ENCODE data around the gene CKAP5.

Gene CKAP5

GRCh38 chr11:46865340-46865739 lies 19.3 kb upstream of the CKAP5 start:
- no peak overlapping the region for H4K12ac ChIP-seq (ENCODE audit: low read depth, low read length)
- H2BK12ac ChIP-seq (ENCODE audit: low read length) = no peak overlapping the region
- peaks cover 4 to 11% of the 10 kb centered on the region in 2 experiments for H3K36me3 ChIP-seq (ENCODE audit: control insufficient read depth in 1 of 2, insufficient read depth in 2 of 2, low read length in 2 of 2)
- no peak overlapping the region for H3K18ac ChIP-seq (ENCODE audit: low read length)
- no peak overlapping the region for H2BK120ac ChIP-seq (ENCODE audit: insufficient read depth, low read length, poor library complexity)
- H2BK5ac ChIP-seq (ENCODE audit: low read depth, low read length, poor library complexity) = no peak overlapping the region
- no peaks in the 10 kb centered on the region for H3K27me3 ChIP-seq (ENCODE audit: insufficient read depth, low read length)
- H3K27ac ChIP-seq (ENCODE audit: low read depth, low read length) = no peak overlapping the region
- H3K79me2 ChIP-seq (ENCODE audit: control insufficient read depth, insufficient read depth, low read length, poor library complexity) = no peaks in the 10 kb centered on the region
- peak; percentile 11 to 79 for DNase-seq
- H4K8ac ChIP-seq (ENCODE audit: low read depth, low read length) = no peak overlapping the region
- H3K4me3 ChIP-seq (ENCODE audit: low read depth, low read length) = no peak overlapping the region
- H4K91ac ChIP-seq (ENCODE audit: low read depth, low read length) = no peak overlapping the region
- no peak overlapping the region for H3K9ac ChIP-seq (ENCODE audit: low read length)
- H3K4me2 ChIP-seq (ENCODE audit: low read length) = no peak overlapping the region
- no peaks in the 10 kb centered on the region for H3K4me1 ChIP-seq (ENCODE audit: control insufficient read depth in 1 of 2, insufficient read depth in 2 of 2, low read length in 2 of 2)
- no peak overlapping the region for H3K14ac ChIP-seq (ENCODE audit: low read length)
- no peak overlapping the region for H2AK5ac ChIP-seq (ENCODE audit: low read length)
- H3K79me1 ChIP-seq (ENCODE audit: low read length) = no peaks in the 10 kb centered on the region
- H2AFZ ChIP-seq (ENCODE audit: insufficient read depth, low read length, poor library complexity) = no peak overlapping the region
- H3K9me3 ChIP-seq (ENCODE audit: insufficient read depth, low read depth, low read length) = no peaks in the 10 kb centered on the region
- no peak overlapping the region for H3K4ac ChIP-seq (ENCODE audit: low read depth, low read length)
- no CpG with 5 or more reads among the region's 2 CpGs for WGBS (ENCODE audit: extremely low coverage, insufficient coverage, insufficient read length)
- H3K23ac ChIP-seq (ENCODE audit: low read length) = no peak overlapping the region

- Histone ChIP-seq H3K4me1 (ENCODE audit: control insufficient read depth in 1 of 2, insufficient read depth in 2 of 2, low read length in 2 of 2) (no peaks in the 10 kb centered on the region), H3K4ac (ENCODE audit: low read depth, low read length) (no peak overlapping the region), H3K23ac (ENCODE audit: low read length) (no peak overlapping the region), H3K27ac (ENCODE audit: low read depth, low read length) (no peak overlapping the region), H3K4me2 (ENCODE audit: low read length) (no peak overlapping the region), H2AK5ac (ENCODE audit: low read length) (no peak overlapping the region), H4K12ac (ENCODE audit: low read depth, low read length) (no peak overlapping the region), H3K79me1 (ENCODE audit: low read length) (no peaks in the 10 kb centered on the region), H3K9ac (ENCODE audit: low read length) (no peak overlapping the region), H3K18ac (ENCODE audit: low read length) (no peak overlapping the region), H2BK12ac (ENCODE audit: low read length) (no peak overlapping the region), H3K27me3 (ENCODE audit: insufficient read depth, low read length) (no peaks in the 10 kb centered on the region), H4K91ac (ENCODE audit: low read depth, low read length) (no peak overlapping the region), H3K9me3 (ENCODE audit: insufficient read depth, low read depth, low read length) (no peaks in the 10 kb centered on the region), H2AFZ (ENCODE audit: insufficient read depth, low read length, poor library complexity) (no peak overlapping the region), H3K4me3 (ENCODE audit: low read depth, low read length) (no peak overlapping the region), H4K8ac (ENCODE audit: low read depth, low read length) (no peak overlapping the region), H3K79me2 (ENCODE audit: control insufficient read depth, insufficient read depth, low read length, poor library complexity) (no peaks in the 10 kb centered on the region), H2BK120ac (ENCODE audit: insufficient read depth, low read length, poor library complexity) (no peak overlapping the region), H2BK5ac (ENCODE audit: low read depth, low read length, poor library complexity) (no peak overlapping the region), H3K36me3 (ENCODE audit: control insufficient read depth in 1 of 2, insufficient read depth in 2 of 2, low read length in 2 of 2) (peaks cover 10% of the 10 kb centered on the region in 2 experiments), H3K14ac (ENCODE audit: low read length) (no peak overlapping the region)
- no peak for DNase-seq
- no CpG with 5 or more reads among the region's 4 CpGs for WGBS (ENCODE audit: extremely low coverage, insufficient coverage, insufficient read length)
Observed at GRCh38 chr11:46860218-46860617, 14.1 kb upstream of the CKAP5 start.

GRCh38 chr11:46858920-46859546 lies 13.0 kb upstream of the CKAP5 start:
- Histone ChIP-seq H3K4me3 (ENCODE audit: low read depth, low read length) (no peak overlapping the region), H2BK12ac (ENCODE audit: low read length) (no peak overlapping the region), H2AK5ac (ENCODE audit: low read length) (no peak overlapping the region), H3K4me1 (ENCODE audit: control insufficient read depth in 1 of 2, insufficient read depth in 2 of 2, low read length in 2 of 2) (no peaks in the 10 kb centered on the region), H3K4me2 (ENCODE audit: low read length) (no peak overlapping the region), H3K27me3 (ENCODE audit: insufficient read depth, low read length) (no peaks in the 10 kb centered on the region), H3K79me2 (ENCODE audit: control insufficient read depth, insufficient read depth, low read length, poor library complexity) (no peaks in the 10 kb centered on the region), H3K14ac (ENCODE audit: low read length) (no peak overlapping the region), H3K4ac (ENCODE audit: low read depth, low read length) (no peak overlapping the region), H3K18ac (ENCODE audit: low read length) (no peak overlapping the region), H3K27ac (ENCODE audit: low read depth, low read length) (no peak overlapping the region), H2BK5ac (ENCODE audit: low read depth, low read length, poor library complexity) (no peak overlapping the region), H4K91ac (ENCODE audit: low read depth, low read length) (no peak overlapping the region), H2BK120ac (ENCODE audit: insufficient read depth, low read length, poor library complexity) (no peak overlapping the region), H3K36me3 (ENCODE audit: control insufficient read depth in 1 of 2, insufficient read depth in 2 of 2, low read length in 2 of 2) (peaks cover 9 to 10% of the 10 kb centered on the region in 2 experiments), H3K9me3 (ENCODE audit: insufficient read depth, low read depth, low read length) (no peaks in the 10 kb centered on the region), H3K79me1 (ENCODE audit: low read length) (no peaks in the 10 kb centered on the region), H2AFZ (ENCODE audit: insufficient read depth, low read length, poor library complexity) (no peak overlapping the region), H4K12ac (ENCODE audit: low read depth, low read length) (no peak overlapping the region), H4K8ac (ENCODE audit: low read depth, low read length) (no peak overlapping the region), H3K9ac (ENCODE audit: low read length) (no peak overlapping the region), H3K23ac (ENCODE audit: low read length) (no peak overlapping the region)
- no peak for DNase-seq
- WGBS (ENCODE audit: extremely low coverage, insufficient coverage, insufficient read length) = no CpG with 5 or more reads among the region's 12 CpGs

DNA sequence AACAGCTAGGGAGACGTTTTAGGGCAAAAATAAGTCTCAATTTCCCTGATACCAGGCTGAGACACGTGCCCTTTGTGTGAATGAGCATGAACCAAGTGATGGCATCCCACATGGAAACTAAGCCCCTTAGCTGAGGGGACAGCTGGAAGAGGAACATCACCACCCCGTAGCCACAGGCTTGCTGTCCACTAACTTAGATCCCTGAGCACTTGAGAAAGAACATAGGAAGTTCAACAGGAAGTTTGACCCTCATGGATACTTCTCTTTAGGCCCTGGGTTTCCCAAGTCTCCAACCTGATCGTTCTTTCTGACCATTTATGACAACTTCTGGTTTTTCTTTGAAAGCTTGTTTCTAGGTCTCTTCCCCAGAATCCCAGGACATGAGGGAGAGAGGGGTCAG lies 11.6 kb upstream of the CKAP5 start:
- Histone ChIP-seq H3K27ac (ENCODE audit: low read depth, low read length) (no peak overlapping the region), H3K4ac (ENCODE audit: low read depth, low read length) (no peak overlapping the region), H3K4me3 (ENCODE audit: low read depth, low read length) (no peak overlapping the region), H4K8ac (ENCODE audit: low read depth, low read length) (no peak overlapping the region), H3K36me3 (ENCODE audit: control insufficient read depth in 1 of 2, insufficient read depth in 2 of 2, low read length in 2 of 2) (peaks cover 8 to 9% of the 10 kb centered on the region in 2 experiments), H3K9ac (ENCODE audit: low read length) (no peak overlapping the region), H4K91ac (ENCODE audit: low read depth, low read length) (no peak overlapping the region), H3K9me3 (ENCODE audit: insufficient read depth, low read depth, low read length) (no peaks in the 10 kb centered on the region), H3K18ac (ENCODE audit: low read length) (no peak overlapping the region), H3K4me2 (ENCODE audit: low read length) (no peak overlapping the region), H2BK120ac (ENCODE audit: insufficient read depth, low read length, poor library complexity) (no peak overlapping the region), H2AFZ (ENCODE audit: insufficient read depth, low read length, poor library complexity) (no peak overlapping the region), H3K79me2 (ENCODE audit: control insufficient read depth, insufficient read depth, low read length, poor library complexity) (no peaks in the 10 kb centered on the region), H3K23ac (ENCODE audit: low read length) (no peak overlapping the region), H4K12ac (ENCODE audit: low read depth, low read length) (no peak overlapping the region), H3K79me1 (ENCODE audit: low read length) (no peaks in the 10 kb centered on the region), H2BK5ac (ENCODE audit: low read depth, low read length, poor library complexity) (no peak overlapping the region), H2AK5ac (ENCODE audit: low read length) (no peak overlapping the region), H3K27me3 (ENCODE audit: insufficient read depth, low read length) (no peaks in the 10 kb centered on the region), H2BK12ac (ENCODE audit: low read length) (no peak overlapping the region), H3K14ac (ENCODE audit: low read length) (no peak overlapping the region), H3K4me1 (ENCODE audit: control insufficient read depth in 1 of 2, insufficient read depth in 2 of 2, low read length in 2 of 2) (no peaks in the 10 kb centered on the region)
- no CpG with 5 or more reads among the region's 4 CpGs for WGBS (ENCODE audit: extremely low coverage, insufficient coverage, insufficient read length)
- no peak for DNase-seq
